ENCODE measurements around the gene RHBDD3.
"Not testable (repeated sequence)": the region's sequence is repeated elsewhere in the genome, so short reads cannot be mapped to it uniquely, and the experiment has no call there.

RHBDD3 gene

GRCh38 chr22:29269230-29269604 lies 1.4 kb upstream of the RHBDD3 start:
- DNase-seq, result no peak

GRCh38 chr22:29268511-29269229 lies 889 bp upstream of the RHBDD3 start:
- DNase-seq, result peak; percentile 23 to 48

DNA sequence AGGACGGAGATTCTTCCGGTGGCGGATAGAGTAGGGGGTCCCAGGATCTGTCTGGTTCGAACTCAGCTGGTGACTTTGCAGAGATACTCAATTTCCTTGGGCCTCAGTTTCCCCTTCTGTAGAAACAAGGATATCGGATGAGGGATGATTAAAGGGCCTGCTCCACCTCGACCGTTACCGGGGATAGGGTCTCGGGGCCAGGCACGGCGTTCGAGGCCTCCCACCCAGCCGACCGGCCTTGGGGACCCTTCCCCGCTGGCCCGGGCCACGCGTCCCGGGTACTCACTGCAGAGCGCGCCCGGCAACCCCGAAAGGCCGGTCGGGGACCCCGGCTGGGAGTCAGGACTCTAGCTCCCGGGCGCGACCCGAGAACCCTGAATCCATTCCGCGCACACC lies 321 bp downstream of the RHBDD3 start:
- DNase-seq, result no peak

DNA sequence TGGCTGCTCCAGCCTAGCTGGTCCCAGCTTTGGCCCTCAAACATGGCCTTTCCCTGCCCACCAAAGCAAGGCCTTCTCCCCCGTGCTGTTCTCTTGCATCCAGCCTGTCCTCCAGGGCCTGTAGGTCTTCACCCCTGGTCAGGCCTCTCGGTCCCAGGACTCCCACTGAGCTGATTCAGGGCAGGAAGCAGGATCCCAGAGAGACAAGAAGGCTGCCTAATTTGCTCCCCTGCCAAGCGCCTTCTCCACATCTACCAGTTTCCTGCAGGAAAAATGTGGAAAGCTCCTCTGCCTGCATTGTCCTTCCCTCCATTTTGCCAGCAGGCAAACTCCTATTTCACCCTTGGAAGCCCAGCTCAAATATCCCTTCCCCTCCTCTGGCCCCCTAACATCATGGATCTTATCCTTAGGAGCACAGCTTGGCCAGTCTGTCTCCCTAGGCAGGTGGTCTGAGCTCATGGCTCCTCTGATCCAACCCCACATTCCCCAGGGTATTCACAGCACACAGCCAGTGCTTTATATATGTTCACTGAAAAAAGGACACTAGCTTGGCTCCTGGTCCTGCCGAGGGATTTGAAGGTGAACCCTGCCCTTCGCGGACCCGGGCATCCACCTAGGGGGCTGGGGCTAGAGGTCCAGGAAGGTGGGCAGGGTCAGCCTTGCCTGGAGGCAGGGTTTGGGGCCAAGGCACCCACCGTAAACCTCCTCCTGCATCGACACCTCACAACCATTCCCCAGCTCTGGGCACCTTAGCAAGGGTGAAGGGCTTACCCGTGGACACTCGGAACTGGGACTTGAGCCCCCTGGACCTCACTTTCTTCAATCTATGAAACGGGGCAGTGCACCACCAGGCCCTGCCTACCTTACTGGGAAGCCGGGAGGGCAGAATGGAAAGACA lies 968 bp downstream of the RHBDD3 start:
- DNase-seq, result no peak

GRCh38 chr22:29265929-29266328 lies 1.9 kb downstream of the RHBDD3 start:
- DNase-seq, result no peak

GRCh38 chr22:29265305-29265704 lies 2.5 kb downstream of the RHBDD3 start:
- DNase-seq, result no peak

GRCh38 chr22:29263791-29264276 lies 3.9 kb downstream of the RHBDD3 start:
- no peak for DNase-seq

DNA sequence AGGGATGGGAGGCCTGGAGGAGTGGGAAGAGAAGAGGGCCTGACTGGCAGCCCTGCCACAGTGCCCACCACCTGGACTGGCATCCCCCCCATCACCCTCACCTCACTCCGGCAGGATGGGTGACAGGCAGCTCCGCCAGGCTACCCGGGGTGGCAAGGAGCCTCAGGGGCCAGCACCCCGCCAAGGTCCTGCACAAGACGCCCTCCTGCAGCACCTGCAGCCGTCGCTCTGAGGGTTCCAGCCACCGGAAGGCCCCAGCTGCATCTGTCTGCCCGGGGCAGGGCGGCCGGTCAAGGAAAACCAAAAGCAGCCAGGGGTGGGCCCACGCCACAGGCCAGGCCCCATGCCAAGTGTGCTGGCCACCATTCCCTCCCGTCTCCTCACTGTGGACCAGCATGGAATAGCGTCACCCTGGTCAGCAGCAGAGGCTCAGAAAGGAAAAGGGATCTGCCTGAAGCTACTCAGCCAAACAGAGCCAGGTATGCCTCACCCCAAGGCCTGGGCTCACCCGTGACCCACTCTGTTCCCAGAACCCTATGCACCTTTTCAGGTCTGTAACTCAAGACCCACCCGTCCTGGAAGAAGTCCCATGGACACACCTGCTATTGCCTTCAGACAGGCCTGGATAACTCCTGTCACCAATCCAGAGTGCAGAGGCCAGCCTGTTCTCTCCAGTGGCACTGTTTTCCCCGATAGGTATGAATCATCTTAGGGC lies 7.0 kb downstream of the RHBDD3 start:
- no peak for DNase-seq

GRCh38 chr22:29260031-29260560 lies 7.7 kb downstream of the RHBDD3 start:
- no peak for DNase-seq

GRCh38 chr22:29259253-29259899 lies 8.4 kb downstream of the RHBDD3 start:
- no peak for DNase-seq

GRCh38 chr22:29258407-29259252 lies 9.2 kb downstream of the RHBDD3 start:
- no peak for DNase-seq

DNA sequence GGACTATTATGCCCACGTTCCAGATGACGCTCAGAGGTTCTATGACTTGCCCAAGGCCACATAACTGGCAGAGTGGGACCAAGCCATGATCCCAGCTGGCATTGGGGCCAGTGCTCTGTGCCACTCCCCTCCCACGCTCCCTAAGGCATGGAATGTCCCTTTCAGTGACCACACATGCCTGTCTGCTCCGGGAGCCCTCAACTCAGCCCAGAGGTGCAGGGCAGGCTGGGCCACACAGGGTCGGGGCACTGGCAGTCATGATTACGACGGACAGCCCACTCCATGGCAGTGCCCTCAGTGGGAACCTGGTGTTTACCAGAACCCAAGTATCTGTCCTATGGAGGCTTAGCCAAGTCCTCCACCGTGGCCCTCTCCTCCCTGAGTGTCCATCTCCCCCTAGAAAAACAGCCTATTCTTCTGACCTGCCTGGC lies 10.0 kb downstream of the RHBDD3 start:
- DNase-seq, result no peak

- no peak for DNase-seq
Measured at GRCh38 chr22:29256606-29257325, 11.0 kb downstream of the RHBDD3 start.

DNA sequence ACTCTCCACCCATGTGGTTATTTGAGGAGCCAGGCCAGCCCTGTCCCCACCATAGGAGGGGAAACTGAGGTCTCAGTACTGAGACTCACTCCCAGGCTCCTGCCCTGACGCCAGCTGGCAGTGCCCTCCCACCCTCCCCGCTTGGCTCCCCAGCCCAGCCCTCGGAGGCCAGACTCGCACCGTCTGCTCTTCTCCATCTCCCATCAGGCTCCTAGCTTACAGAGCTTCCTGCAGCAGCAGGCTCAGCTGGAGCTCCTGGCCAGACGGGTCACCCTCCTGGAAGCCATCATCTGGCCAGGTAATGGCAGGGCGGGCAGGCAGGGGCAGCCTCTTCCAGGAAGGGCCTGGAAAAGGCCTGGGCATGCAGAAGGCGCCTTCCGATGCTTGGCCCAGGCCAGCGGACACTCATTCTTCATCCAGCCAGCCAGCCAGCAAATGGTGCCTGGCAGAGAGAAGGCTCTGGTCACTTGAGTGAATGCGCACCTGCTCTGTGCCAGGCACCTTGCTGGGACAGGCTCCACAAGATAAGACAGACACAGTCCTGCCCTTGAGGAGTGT lies 12.6 kb downstream of the RHBDD3 start:
- DNase-seq, result no peak

GRCh38 chr22:29254286-29254660 lies 13.5 kb downstream of the RHBDD3 start:
- no peak for DNase-seq

DNA sequence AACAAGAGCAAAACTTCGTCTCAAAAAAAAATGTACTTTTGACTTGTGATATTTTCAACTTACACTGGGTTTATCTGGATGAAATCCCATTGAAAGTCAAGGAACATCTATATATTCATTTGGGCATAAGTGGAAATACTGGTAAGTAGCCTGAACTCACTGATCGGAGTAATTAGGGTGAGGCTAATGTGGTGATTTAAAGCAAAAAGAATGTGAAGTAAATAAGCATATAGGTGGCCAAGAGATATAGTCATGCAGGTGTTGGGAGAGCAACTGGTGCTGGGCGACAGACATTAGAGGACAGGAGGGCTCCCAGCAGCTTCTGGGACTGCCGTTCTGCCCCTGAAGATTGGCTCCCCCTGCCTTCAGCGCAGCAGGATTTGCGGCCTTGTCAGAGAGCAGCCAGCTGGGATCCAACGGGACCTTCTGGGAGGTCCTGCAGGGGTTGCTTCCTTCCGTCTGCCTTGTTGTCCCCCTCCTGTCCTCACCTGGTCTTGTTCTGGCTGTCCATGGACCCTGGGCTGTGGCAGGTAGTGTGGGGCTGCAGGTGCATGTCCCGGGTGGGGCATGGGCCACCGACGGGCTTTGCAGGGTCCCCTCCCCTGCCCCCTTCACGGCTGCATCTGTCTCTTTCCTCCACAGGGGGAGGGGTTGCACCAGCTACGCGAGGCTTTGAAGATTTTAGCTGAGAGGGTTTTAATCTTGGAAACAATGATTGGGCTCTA lies 14.1 kb downstream of the RHBDD3 start:
- no peak for DNase-seq

GRCh38 chr22:29251981-29252911 lies 15.5 kb downstream of the RHBDD3 start:
- DNase-seq, result no peak

- DNase-seq, result no peak
Measured at GRCh38 chr22:29251265-29251664, 16.5 kb downstream of the RHBDD3 start.

DNA sequence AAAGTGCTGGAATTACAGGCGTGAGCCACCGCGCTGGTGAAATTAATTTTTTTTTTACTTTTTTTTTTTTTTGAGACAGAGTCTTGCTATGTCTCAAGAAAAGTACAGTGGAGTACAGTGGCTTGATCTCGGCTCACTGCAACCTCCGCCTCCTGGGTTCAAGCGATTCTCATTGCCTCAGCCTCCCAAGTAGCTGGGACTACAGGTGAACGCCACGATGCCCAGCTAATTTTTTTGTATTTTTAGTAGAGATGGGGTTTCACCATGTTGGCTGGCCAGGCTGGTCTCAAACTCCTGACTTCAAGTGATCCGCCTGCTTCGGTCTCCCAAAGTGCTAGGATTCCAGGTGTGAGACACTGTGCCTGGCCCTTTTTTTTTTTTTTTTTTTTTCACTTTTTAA lies 19.9 kb downstream of the RHBDD3 start:
- not testable (repeated sequence) for DNase-seq

Data from CD4-positive, alpha-beta T cell treated with Interferon alpha-2 for 1 hour (primary cell).